Eye (tissue), 1 donor: ENCODE data around the gene KCTD21.
"Not testable (repeated sequence)": the region's sequence is repeated elsewhere in the genome, so short reads cannot be mapped to it uniquely, and the experiment has no call there.

Source experiments
- DNase-seq: peaks from one replicate; pipeline ENCODE4 v3.0.0-alpha.2; 2015

Gene KCTD21

GRCh38 chr11:78200061-78200460 lies 11.6 kb upstream of the KCTD21 start:
- DNase-seq, result no peak

- no peak for DNase-seq
Observed at GRCh38 chr11:78199653-78200015, 11.2 kb upstream of the KCTD21 start.

GRCh38 chr11:78199015-78199652 lies 10.7 kb upstream of the KCTD21 start:
- no peak for DNase-seq

- DNase-seq, result no peak
Observed at GRCh38 chr11:78197816-78198215, 9.4 kb upstream of the KCTD21 start.

- DNase-seq, result no peak
Observed at GRCh38 chr11:78196661-78197091, 8.2 kb upstream of the KCTD21 start.

- DNase-seq, result peak; percentile 65
Observed at GRCh38 chr11:78195917-78196560, 7.6 kb upstream of the KCTD21 start.

GRCh38 chr11:78194490-78194889 lies 6.1 kb upstream of the KCTD21 start:
- no peak for DNase-seq

- DNase-seq, result no peak
Observed at GRCh38 chr11:78193806-78194205, 5.4 kb upstream of the KCTD21 start.

- DNase-seq, result no peak
Observed at GRCh38 chr11:78192911-78193351, 4.5 kb upstream of the KCTD21 start.

GRCh38 chr11:78192223-78192719 lies 3.8 kb upstream of the KCTD21 start:
- DNase-seq, result peak; percentile 31

GRCh38 chr11:78190871-78191538 lies 2.6 kb upstream of the KCTD21 start:
- DNase-seq, result no peak

GRCh38 chr11:78190374-78190773 lies 1.9 kb upstream of the KCTD21 start:
- no peak for DNase-seq

- no peak for DNase-seq
Observed at GRCh38 chr11:78189851-78190250, 1.4 kb upstream of the KCTD21 start.

GRCh38 chr11:78189174-78189724 lies 823 bp upstream of the KCTD21 start:
- DNase-seq, result no peak

GRCh38 chr11:78187366-78188285 lies 800 bp downstream of the KCTD21 start:
- DNase-seq, result no peak

GRCh38 chr11:78181185-78181584 lies 7.2 kb downstream of the KCTD21 start:
- no peak for DNase-seq

GRCh38 chr11:78180751-78181150 lies 7.7 kb downstream of the KCTD21 start:
- DNase-seq, result no peak

GRCh38 chr11:78179459-78180071 lies 8.9 kb downstream of the KCTD21 start:
- DNase-seq, result no peak

GRCh38 chr11:78177216-78177615 lies 11.2 kb downstream of the KCTD21 start:
- DNase-seq, result no peak

- DNase-seq, result no peak
Observed at GRCh38 chr11:78176605-78177141, 11.8 kb downstream of the KCTD21 start.

GRCh38 chr11:78175862-78176261 lies 12.6 kb downstream of the KCTD21 start:
- not testable (repeated sequence) for DNase-seq

GRCh38 chr11:78171951-78172350 lies 16.5 kb downstream of the KCTD21 start:
- no peak for DNase-seq
